Measurements from ENCODE around the gene DSCAML1. TPM values are rescaled to one million over a fixed set of nuclear protein-coding genes. Genes with fewer than 3 reads are reported as not detected.

DSCAML1 gene
- total RNA-seq, 2 donors from 2014 or later: 0.21 to 0.92 TPM

DNA sequence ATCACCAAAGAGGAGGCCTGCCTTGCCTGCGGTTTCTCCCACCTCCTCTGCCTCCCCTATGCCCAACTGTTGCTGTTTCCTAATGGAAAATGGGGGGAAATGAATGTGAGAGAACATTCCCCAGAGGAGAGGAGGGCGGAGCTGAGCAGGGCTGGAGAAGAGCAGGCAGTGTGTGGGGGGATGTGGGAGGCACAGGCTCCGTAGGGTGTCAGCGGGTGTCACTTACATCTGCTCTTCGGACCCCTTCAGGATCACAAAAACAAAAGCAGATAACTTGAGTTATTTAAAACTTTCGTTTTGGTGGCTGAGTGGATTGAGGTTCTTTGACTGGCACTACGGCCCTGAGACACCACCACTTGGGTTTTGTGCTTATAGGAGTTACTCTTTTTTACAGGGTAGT, 375.5 kb downstream of the DSCAML1 start:
- H3K36me3 Mint-ChIP-seq (ENCODE audit: low read depth): no peaks in the 10 kb centered on the region

DNA sequence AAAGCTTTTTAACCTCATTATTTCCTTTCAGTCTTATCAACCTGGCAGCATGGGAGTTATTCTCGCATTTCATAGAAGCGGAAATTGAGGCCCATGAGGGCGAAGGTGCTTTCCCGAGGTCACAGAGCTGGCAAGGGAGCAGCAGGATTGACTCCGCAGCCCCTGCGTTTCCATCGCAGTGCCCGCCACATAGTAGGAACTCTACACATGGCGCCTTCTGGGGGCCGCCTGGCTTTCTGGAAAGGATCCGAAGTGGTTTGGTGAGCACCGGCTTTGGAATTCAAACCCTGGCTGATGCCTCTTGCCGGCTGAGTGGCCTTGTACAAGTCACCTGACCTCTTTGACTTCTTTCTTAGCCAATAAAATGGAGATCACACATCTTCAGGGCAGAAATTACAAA, 376.0 kb downstream of the DSCAML1 start:
- H3K27ac Mint-ChIP-seq: no peak overlapping the region

More for the DNA sequence above, 375.5 kb downstream of the DSCAML1 start:
- no peaks in the 10 kb centered on the region for H3K9me3 ChIP-seq (ENCODE audit: control insufficient read depth, low read length, poor library complexity, severe bottlenecking)
- ATAC-seq: no peak
- no peak for DNase-seq
- Mint-ChIP-seq H3K4me3 (no peak overlapping the region), H3K27me3 (peaks cover 40% of the 10 kb centered on the region), H3K4me1 (peaks cover 8% of the 10 kb centered on the region), H3K27ac (no peak overlapping the region)

DNA sequence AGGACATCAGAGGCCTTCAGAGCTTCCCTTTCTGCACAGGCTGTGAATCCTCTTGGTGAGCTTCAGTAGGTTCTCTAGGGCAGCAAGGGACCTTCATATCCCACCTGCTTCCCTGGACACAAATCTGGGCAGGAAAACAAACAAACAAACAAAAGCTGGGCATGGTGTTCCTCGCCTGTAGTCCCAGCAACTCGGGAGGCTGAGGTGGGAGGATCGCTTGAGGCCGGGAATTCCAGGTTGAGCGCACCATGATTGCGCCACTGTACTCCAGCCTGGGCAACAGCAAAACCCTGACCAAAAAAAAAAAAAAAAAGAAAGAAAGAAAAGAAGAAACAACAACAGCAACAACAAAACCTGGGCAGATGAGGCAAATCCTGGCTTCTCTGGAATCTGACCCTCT, 376.4 kb downstream of the DSCAML1 start:
- H3K27me3 Mint-ChIP-seq: peaks cover 31% of the 10 kb centered on the region
- no peak overlapping the region for H3K4me3 Mint-ChIP-seq
- peaks cover 2% of the 10 kb centered on the region for H3K4me1 Mint-ChIP-seq
- ATAC-seq: no peak
- no peak for DNase-seq
- no peaks in the 10 kb centered on the region for H3K36me3 Mint-ChIP-seq (ENCODE audit: low read depth)
- H3K9me3 ChIP-seq (ENCODE audit: control insufficient read depth, low read length, poor library complexity, severe bottlenecking): no peaks in the 10 kb centered on the region
- no peak overlapping the region for H3K27ac Mint-ChIP-seq

More for the DNA sequence above, 376.0 kb downstream of the DSCAML1 start:
- DNase-seq: no peak
- peaks cover 4% of the 10 kb centered on the region for H3K4me1 Mint-ChIP-seq
- H3K4me3 Mint-ChIP-seq: no peak overlapping the region
- no peaks in the 10 kb centered on the region for H3K9me3 ChIP-seq (ENCODE audit: control insufficient read depth, low read length, poor library complexity, severe bottlenecking)
- H3K36me3 Mint-ChIP-seq (ENCODE audit: low read depth): no peaks in the 10 kb centered on the region
- H3K27me3 Mint-ChIP-seq: peaks cover 36% of the 10 kb centered on the region
- no peak for ATAC-seq

DNA sequence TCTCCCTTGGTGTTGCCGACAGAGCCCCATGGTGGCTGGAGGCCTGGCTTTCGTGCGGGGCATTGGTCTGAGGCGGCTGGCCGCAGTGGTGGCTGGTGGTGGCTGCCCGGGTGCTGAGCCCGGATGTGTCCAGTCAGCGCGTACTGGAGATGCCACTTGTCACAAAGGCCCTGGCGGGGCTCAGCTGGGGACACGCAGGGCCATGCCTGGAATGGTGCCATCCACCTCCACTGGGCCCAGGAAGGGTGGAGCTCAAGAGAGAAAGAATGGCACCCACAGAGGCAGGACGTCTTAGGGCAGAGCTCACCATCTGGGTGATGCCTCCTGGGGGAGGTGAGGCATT, 376.9 kb downstream of the DSCAML1 start:
- no peak for ATAC-seq

DNA sequence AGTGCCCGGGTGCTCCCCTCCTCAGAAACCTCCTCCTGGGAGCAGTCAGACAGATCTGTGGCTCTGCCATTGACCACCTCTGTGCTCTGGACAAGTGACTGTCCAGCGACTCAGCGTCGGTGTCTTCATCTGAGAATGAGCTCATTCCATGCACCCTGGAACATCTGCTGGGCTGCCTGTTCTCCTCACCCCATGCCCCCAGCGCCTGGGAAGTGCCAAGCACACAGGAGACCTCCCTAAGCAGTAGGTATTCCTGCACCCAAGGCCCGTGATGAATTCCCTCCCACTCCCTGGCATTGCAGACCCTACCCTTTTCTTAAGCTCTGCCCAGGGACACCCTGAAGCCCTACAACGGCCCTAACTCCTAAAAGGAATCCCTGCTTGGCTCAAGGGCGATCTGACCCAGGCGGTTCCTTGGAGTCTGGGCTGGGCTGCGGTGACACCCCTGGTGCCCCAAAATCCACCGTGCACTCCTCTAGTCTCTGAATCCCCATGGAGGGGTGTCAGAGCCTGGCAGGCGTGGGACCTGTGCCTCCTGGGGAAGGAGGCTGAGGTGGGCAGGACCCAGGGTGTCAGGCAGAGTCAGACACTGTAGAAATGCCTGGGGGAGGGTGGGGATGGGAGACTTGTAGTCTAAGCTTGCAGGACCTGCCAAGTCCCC, 377.4 kb downstream of the DSCAML1 start:
- Mint-ChIP-seq H3K4me3 (no peak overlapping the region), H3K36me3 (ENCODE audit: low read depth) (no peaks in the 10 kb centered on the region), H3K27me3 (peaks cover 31% of the 10 kb centered on the region), H3K27ac (no peak overlapping the region), H3K4me1 (peaks cover 2% of the 10 kb centered on the region)
- ATAC-seq: no peak
- DNase-seq: no peak
- H3K9me3 ChIP-seq (ENCODE audit: control insufficient read depth, low read length, poor library complexity, severe bottlenecking): no peaks in the 10 kb centered on the region

More for the DNA sequence above, 376.9 kb downstream of the DSCAML1 start:
- DNase-seq: no peak
- Mint-ChIP-seq H3K27me3 (peaks cover 31% of the 10 kb centered on the region), H3K4me3 (no peak overlapping the region), H3K36me3 (ENCODE audit: low read depth) (no peaks in the 10 kb centered on the region), H3K27ac (no peak overlapping the region), H3K4me1 (peaks cover 2% of the 10 kb centered on the region)
- H3K9me3 ChIP-seq (ENCODE audit: control insufficient read depth, low read length, poor library complexity, severe bottlenecking): no peaks in the 10 kb centered on the region

DNA sequence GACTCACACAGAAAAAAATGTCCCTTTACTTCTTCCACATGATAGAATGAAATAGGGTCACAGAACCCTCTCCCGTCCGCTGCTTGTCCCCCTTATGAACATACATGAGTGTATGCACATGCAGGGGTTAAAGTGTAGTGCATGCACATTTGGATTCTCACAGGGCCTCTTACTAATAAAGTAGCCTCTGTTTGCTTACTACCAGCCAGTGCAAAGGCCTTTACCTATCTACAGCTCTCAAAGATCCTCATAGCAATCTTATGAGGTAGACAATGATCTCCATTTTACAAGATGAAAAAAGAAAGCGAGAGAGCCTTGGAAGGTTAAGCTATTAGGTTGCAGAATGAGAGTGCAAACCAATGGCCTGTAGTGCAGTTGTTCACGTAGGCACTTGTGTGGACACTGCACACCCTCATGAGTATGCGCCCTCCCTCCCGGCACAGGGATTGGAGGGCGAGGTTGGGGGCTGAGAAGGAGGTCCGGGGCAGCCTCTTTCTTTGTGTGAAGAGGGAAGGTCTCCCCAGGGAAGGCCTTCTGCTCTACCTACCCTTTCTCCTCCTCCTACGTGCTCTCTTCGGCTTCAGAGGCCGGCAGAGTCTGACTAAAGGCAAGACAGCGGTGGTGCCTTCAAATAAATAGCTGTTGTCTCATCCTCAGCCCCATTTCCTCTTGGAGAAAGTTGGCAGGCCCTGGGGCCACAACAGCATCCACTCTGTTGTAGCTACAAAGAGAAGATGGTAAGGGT, 378.1 kb downstream of the DSCAML1 start:
- Mint-ChIP-seq H3K27me3 (peaks cover 26% of the 10 kb centered on the region), H3K4me1 (peaks cover 2% of the 10 kb centered on the region), H3K4me3 (no peak overlapping the region), H3K36me3 (ENCODE audit: low read depth) (no peaks in the 10 kb centered on the region), H3K27ac (no peak overlapping the region)
- ATAC-seq: no peak
- no peaks in the 10 kb centered on the region for H3K9me3 ChIP-seq (ENCODE audit: control insufficient read depth, low read length, poor library complexity, severe bottlenecking)
- no peak for DNase-seq

DNA sequence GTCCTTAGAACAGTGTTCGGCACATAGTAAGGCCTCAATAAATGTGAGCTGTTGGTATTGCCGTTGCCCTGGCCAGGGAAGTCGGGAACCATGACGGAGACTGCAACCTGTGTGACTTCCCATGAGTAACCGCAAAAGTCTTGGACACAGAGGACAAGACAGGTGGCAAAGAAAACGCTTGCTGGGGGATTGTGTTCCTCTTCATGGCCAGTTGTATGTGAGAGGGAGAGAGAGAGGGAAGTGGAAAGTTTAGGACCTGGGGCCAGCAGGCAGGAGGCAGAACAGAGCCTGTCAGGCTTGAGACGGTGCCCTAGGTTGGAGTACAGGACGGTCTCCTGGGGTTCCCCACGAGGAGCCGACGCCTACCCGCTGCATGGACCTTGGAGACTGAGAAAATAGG, 379.2 kb downstream of the DSCAML1 start:
- peaks cover 16% of the 10 kb centered on the region for H3K27me3 Mint-ChIP-seq
- no peak for ATAC-seq
- H3K36me3 Mint-ChIP-seq (ENCODE audit: low read depth): peaks cover 2% of the 10 kb centered on the region
- no peaks in the 10 kb centered on the region for H3K9me3 ChIP-seq (ENCODE audit: control insufficient read depth, low read length, poor library complexity, severe bottlenecking)
- no peak for DNase-seq
- no peak overlapping the region for H3K27ac Mint-ChIP-seq
- peaks cover 4% of the 10 kb centered on the region for H3K4me1 Mint-ChIP-seq
- no peak overlapping the region for H3K4me3 Mint-ChIP-seq

DNA sequence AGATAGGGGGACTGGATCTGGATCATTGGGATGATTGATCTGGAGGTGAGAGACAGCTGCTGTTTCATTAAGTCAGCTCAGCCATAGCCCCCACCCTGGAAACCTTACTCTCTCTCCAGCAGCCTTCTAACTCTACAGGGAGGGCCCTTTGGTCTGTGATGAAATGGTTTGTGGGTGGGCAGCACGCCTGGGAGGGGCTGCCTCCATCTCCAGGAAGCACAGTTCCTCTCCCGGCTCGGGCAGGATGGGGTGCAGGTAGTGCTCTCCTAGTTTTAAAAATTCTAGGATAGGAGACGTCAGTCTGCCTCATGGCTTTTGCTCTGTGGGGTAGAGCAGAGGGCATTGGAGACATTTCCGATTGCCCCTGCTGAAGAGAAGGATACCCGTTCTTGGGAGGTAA, 379.7 kb downstream of the DSCAML1 start:
- no peak overlapping the region for H3K4me3 Mint-ChIP-seq
- no peak overlapping the region for H3K27ac Mint-ChIP-seq
- DNase-seq: no peak
- H3K36me3 Mint-ChIP-seq (ENCODE audit: low read depth): peaks cover 6% of the 10 kb centered on the region
- H3K9me3 ChIP-seq (ENCODE audit: control insufficient read depth, low read length, poor library complexity, severe bottlenecking): no peaks in the 10 kb centered on the region
- no peak for ATAC-seq
- H3K27me3 Mint-ChIP-seq: peaks cover 16% of the 10 kb centered on the region
- H3K4me1 Mint-ChIP-seq: peaks cover 4% of the 10 kb centered on the region

DNA sequence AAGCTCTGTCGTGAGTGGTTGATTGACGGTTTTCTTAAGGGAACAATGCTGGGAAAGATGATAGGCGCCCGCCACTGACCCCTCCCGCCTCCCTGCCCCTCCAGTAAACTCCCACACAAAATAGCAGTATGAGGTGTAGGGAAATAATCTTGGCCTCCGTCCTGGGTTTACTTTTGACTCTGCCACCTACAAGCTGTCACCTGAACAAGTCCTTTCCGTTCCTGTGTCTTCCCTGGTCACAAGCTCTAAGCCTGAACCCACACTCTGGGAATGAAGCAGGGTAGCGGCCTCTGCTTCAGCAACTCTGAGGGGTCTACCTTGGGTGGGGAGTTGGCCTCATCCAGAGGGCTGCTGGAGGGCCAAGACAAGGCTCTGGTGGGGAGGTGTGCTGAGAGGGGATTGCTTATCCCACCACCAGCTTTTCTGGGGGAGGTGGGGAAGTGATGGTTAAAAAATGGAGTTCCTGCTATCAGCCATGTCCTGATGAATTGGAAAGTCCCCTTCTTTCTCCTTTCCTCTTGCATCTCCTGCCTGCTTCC, 381.6 kb downstream of the DSCAML1 start:
- Mint-ChIP-seq H3K27me3 (peaks cover 9% of the 10 kb centered on the region), H3K4me1 (peaks cover 2% of the 10 kb centered on the region), H3K36me3 (ENCODE audit: low read depth) (peaks cover 6% of the 10 kb centered on the region), H3K27ac (no peak overlapping the region), H3K4me3 (no peak overlapping the region)
- DNase-seq (no peak), ATAC-seq (no peak)
- no peaks in the 10 kb centered on the region for H3K9me3 ChIP-seq (ENCODE audit: control insufficient read depth, low read length, poor library complexity, severe bottlenecking)

DNA sequence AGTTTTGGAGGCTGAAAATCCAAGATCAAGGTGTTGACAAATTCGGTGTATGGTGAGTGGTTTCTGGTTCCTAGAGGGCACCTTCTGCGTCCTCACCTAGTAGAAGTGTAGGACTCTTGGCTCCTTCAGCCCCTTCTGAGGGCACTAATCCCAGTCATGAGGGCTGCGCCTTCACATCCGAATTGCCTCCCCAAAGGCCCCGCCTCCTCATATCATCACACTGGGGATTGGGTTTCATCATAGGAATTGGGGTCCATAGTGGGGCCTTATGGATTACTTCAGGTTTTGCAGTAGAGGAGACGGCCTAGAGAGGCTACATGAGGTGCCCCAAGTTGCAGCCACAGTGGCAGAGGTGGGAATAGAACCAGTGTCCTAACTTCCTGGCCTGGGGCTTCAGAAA, 382.3 kb downstream of the DSCAML1 start:
- Mint-ChIP-seq H3K27ac (no peak overlapping the region), H3K27me3 (peaks cover 9% of the 10 kb centered on the region), H3K4me3 (no peak overlapping the region), H3K36me3 (ENCODE audit: low read depth) (peaks cover 9% of the 10 kb centered on the region), H3K4me1 (peaks cover 4% of the 10 kb centered on the region)
- DNase-seq (no peak), ATAC-seq (no peak)
- H3K9me3 ChIP-seq (ENCODE audit: control insufficient read depth, low read length, poor library complexity, severe bottlenecking): no peaks in the 10 kb centered on the region

DNA sequence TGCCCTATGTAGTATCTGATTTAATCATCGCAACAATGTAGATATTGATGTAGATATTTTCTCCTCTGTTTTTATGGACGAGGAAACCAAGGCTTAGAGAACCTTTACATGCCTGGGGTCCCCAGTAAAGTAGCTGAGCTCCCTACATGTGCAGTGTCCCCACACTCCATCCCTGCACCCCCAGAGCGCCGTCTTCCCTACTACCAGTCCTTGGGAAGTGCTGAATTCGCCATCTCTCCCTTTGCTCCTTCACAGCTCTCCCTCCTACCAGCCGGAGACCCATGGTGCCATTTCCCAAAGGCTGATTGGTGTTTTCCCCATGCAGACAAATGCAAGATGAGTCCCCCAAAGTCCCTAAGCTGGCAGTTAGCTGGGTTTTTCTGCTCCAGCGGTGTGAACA, 383.4 kb downstream of the DSCAML1 start:
- Mint-ChIP-seq H3K27me3 (peaks cover 9% of the 10 kb centered on the region), H3K36me3 (ENCODE audit: low read depth) (peaks cover 16% of the 10 kb centered on the region), H3K4me1 (peaks cover 4% of the 10 kb centered on the region), H3K27ac (no peak overlapping the region), H3K4me3 (no peak overlapping the region)
- ATAC-seq: no peak
- DNase-seq: no peak
- no peaks in the 10 kb centered on the region for H3K9me3 ChIP-seq (ENCODE audit: control insufficient read depth, low read length, poor library complexity, severe bottlenecking)

DNA sequence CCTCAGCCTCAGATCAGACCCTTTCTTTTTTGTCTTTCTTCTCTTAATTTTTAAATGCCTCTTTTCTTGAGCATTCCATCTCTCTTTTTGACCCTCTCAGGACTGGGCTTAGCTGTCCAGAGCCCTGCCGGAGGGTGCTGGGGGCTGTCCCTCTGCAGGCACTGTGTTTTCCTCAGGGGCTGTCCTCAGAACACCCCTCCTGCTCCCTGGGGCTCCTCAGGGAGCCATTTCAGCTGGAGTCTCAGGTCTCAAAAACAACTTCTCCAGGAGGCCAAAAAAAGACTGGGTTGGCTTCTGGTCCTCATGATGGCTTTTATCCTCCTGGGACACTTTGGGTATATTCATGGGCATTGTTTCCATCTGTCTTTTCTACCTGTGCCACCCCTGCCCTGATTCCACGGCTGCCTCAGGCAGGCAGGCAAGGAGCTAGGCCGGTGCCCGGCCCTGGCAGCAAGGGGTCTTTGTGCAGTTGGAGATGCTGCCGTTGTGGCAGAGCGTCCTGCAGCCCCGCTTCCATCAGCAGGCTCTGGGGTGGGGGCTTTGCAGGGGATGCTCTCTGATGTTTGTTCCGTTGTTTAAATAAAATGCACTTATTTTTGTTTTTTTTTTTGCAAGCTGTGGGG, 384.3 kb downstream of the DSCAML1 start:
- peaks cover 4% of the 10 kb centered on the region for H3K4me1 Mint-ChIP-seq
- no peak for DNase-seq
- ATAC-seq: no peak
- H3K27ac Mint-ChIP-seq: no peak overlapping the region
- no peak overlapping the region for H3K4me3 Mint-ChIP-seq
- peaks cover 6% of the 10 kb centered on the region for H3K27me3 Mint-ChIP-seq
- H3K36me3 Mint-ChIP-seq (ENCODE audit: low read depth): peaks cover 16% of the 10 kb centered on the region
- H3K9me3 ChIP-seq (ENCODE audit: control insufficient read depth, low read length, poor library complexity, severe bottlenecking): no peaks in the 10 kb centered on the region

DNA sequence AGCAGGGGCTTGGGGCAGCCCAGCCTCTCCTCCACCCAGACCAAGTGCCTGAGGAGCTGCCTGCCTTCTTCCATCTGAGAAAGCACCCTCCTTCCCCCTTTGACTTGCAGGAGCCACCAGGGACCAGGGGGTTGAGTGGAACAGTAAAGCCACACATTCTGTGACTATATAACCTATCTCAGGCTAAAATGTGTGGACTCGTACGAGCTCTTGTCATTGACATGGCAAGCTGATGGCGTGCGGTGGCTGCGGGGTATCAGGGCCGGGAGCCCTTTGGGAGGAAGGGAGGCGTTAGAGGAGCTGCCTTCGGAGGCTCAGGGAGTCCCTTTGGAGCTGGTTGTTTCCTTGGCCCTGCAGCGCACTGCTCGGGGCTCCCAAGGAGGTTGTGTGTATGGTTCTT, 384.8 kb downstream of the DSCAML1 start:
- H3K9me3 ChIP-seq (ENCODE audit: control insufficient read depth, low read length, poor library complexity, severe bottlenecking): no peaks in the 10 kb centered on the region
- ATAC-seq (no peak), DNase-seq (no peak)
- Mint-ChIP-seq H3K4me1 (peaks cover 4% of the 10 kb centered on the region), H3K27me3 (peaks cover under 1% of the 10 kb centered on the region), H3K36me3 (ENCODE audit: low read depth) (peaks cover 16% of the 10 kb centered on the region), H3K27ac (peak overlapping the region; percentile 32), H3K4me3 (no peak overlapping the region)

Data from T-helper 17 cell (primary cell).